CD4-positive, alpha-beta T cell treated with Interleukin-4 for 4 hours (primary cell): ENCODE data around the gene TMEM44.

Experiments used
- DNase-seq: peaks from one replicate; pipeline ENCODE4 v3.0.0-alpha.2; 2020

The TMEM44 gene

DNA sequence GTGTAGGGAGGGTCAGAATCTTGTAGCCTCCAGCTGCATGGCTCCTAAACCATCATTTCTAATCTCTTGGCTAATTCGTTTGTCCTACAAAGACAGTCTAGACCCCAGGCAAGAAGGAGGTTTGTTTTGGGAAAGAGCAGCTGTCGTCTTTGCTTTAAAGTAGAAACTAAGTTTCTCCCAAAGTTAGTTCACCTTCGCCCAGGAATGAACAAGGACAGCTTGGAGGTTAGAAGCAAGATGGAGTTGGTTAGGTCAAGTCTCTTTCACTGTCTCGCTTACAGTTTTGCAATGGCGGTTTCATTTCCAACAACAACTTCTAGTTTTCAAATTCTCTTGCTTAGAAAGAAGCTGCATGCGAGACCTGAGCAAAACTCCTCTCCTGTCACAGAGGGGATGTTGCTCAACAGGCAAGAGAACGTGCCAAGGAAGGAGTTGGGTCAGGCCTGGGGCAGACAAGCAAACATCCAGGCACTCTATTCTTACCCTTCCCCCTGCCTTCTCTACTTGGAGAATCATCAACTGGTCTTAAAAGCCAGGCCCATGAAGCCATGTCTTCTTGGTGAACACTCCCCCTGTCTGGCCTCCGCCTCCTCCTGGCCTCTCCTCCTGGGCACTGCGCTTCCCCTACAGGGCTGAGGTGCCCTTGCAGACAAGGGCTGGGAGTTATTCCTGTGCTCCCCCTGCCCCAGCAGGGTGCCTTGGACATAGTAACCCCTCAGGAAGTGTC is 57.6 kb downstream of the TMEM44 start:
- DNase-seq: no peak

DNA sequence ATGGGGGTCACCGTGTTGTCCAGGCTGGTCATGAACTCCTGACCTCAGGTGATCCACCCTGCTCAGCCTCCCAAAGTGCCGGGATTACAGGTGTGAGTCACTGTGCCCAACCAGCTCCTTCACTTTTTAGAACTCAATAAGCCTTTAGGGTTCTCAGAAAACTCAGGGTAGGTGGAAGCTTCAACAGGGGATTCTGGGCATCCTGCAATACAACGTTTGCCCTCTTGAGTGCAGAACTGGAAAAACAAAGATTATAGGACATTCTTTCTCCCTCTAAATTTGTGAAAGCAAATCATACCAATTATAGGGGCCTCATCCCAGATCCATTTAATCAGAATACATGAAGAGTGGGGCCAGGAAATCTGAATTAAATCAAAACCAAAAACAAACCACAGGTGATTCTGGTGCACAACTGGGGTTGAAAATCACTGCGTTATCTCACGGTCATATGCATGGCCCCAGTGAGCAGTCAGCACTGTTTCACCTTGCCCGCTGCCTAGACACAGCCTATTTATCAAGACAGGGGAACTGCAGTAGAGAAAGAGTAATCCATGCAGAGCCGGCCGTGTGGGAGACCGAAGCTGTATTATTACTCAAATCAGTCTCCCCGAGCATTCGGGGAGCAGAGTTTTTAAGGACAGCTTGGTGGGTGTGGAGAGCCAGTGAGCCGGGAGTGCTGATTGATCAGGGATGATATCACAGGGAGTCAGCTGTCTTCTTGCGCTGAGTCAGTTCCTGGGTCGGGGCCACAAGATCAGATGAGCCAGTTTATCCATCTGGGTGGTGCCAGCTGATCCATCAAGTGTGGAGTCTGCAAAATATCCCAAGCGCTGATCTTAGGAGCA is 58.4 kb downstream of the TMEM44 start:
- no peak for DNase-seq

DNA sequence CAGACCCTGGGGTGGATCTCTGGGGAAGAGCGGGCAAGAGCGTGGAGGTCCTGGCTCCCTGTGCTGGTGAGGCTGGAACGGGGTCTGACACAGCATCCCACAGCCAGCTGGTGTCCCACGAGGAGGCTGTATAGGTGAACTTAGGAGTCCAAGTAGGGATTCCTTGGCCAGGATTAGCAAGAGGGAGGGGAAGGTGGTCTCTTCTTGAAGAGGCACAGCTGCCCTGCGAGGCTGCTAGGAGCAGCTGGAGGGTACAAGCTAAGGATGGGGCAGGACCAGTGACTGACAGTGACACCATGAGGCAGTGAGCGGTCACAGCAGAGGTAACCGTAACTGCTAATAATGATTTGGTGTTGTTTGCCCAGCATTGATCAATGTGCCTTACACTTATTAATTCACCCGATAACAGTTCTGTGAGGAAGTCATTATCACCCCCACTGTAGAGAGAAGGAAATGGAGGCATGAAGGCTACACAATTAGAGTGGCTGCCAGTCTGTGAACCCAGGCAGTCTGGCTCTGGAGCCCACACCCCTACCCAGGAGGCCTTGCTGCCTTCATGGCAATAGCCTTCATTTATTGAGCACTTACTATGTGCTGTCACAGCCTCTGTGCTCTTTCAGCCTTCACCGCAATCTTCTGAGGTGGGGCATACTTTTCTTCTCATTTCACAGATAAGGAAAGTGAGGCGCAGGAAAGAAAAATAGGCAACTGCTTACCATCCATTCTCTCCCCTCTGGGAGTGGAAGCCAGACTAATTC is 59.4 kb downstream of the TMEM44 start:
- DNase-seq: peak; percentile 33

DNA sequence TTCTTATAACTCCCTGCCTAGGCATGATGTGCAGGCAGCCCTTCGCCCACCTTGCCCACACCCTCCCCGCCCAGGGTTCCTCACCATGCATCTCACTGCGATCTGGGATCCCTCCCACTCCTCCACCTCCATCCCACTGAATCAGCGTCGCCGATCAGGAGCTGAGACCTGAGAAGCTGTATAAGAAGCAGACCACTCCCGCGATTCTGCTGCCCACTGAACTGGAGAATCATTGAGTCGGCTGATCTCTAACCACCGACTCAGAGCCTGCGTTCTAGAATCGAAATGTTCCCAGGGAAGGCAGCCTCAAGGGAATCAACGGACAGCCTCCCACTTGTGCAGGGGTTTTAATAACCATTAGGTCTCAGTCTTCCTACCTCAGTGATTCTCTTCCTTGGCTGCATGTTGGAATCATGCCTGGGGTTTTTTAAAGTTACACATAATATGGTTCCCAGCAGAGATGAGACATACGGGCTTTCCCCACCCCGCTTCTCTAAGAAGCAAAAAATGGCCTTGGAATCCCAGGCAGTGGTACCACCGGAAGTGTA is 60.2 kb downstream of the TMEM44 start:
- no peak for DNase-seq

DNA sequence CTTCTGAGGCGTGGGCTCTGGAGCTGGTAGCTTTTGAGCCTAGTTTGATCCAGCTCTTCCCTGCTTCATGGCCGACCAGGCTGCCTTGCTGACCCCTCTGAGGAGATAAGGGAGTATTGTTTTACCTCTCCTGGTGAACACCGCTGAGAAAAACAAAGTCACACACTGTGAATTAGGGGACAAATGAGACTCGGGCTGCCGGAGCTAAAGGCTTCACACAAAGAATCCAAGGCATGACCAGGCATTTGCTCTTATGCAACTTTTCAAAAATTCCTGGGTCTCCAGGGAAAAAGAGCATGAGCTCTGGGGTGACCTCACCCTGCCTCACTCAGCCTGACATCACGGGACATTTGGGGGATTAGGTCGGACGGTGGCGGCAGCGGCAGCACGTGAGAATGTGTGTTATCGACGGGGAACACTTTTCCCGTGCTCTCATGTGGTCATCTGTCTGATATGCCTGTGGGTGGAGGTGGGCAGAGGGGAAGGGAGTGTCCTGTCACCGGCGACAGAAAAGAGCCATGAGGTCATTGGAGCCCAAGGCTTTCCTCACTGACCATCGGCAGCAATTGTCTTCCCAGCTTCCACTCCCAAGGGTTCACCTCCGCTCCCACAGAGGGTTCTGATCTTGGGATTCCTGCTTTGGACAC is 61.0 kb downstream of the TMEM44 start:
- no peak for DNase-seq

DNA sequence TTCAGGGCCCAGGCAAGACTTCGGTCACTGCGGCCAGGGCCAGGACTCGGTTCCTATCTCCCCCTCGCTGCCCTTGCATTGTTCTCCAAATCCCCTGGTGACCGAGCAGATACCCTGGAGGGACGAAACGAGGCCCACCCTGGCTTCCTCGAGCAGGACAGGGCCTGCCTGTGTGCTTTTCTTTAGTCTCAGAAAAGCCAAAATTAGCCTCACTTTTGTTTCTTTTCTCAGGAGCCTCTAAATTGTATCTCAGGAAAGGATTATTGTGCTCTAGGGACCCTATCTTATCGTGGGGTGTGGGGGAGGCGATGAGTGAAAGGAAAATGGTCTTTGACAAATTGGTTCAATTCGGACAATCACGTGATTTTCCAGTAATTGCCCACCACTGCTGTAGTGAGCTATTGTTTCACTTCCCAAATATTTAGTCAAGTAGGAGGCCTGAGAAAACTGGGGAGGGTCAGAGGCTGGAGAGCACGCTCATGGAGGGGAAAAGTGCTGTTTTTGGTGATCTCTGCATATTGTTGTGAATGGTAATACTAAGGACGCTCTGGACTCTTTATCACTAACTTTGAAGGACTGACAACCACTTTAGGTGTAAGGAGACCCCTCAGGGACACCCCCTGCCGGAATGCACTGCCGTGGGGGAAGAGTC is 61.6 kb downstream of the TMEM44 start:
- DNase-seq: no peak

DNA sequence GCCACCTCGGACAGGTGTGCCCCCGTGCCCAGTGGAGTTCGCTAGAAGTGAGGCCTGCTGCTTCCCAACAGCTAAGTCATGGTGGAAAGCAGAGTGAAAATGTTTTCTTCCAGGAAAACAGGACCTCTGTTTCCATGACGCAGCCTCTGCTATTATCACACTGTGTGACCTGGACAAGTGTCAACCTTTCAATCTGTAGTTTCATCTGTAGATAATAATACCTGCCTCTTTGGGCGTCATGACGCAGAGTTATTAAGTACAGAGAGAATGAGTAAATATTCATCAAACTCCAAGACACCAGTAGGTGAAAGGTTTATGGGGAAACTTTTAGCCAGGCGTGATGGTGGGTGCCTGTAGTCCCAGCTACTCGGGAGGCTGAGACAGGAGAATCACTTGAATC is 62.3 kb downstream of the TMEM44 start:
- DNase-seq: no peak

DNA sequence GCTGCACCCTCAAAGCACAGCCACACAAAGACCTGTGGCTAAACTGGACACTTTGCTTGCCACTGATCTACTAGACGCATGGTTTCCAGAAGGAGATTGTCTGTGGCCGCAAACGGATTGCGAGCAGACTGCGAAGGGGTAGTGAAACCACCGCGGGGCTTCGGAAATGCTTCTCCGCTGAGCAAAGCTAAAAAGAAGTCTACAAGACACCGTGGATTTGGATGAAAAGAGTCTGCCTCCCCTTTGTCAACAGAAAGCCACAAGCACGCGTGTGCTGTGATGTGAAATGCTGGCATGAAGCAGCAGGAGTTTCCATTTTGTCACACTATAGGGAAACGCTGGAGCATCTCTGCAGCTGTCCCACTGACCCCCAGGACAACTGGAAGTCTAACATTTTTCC is 63.0 kb downstream of the TMEM44 start:
- DNase-seq: no peak

DNA sequence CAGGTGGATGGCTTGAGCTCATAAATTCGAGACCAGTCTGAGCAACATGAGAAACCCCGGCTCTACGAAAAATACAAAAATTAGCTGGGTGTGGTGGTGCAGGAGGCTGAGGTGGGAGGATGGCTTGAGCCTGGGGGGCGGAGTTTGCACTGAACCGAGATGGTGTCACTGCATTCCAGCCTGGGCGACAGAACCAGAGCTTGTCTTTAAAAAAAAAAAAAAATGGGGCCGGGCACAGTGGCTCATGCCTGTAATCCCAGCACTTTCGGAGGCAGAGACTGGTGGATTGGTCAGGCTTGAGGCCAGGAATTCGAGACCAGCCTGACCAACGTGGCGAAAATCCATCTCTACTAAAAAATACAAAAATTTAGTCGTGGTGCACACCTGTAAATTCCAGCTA is 64.0 kb downstream of the TMEM44 start:
- no peak for DNase-seq

DNA sequence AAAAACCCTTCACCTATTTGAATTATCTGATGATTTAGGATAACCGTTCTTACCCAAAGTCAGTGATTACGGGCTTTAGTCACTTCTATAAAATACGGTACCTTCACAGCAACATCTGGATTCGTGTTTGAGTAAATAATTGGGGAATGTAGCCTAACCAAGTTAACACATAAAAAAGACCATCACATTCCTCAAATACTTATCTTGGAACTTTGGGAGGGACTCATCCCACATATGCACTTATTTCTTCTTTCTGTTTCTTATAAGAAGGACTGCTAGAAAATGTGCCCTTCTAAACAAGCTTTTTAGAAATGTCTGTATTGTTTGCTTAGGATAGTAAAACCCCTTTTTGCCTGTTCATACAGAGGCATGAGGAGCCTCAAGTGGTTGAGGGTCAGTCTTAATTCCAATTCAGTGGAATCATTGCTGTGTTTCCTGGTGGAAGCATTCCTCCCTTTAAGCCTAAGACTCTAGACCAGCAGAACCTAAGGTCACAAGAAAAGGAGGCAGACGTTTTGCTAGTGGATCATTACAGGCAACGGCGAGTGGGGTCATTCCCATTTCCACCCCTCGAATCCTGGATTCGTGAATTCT is 67.5 kb downstream of the TMEM44 start:
- no peak for DNase-seq

DNA sequence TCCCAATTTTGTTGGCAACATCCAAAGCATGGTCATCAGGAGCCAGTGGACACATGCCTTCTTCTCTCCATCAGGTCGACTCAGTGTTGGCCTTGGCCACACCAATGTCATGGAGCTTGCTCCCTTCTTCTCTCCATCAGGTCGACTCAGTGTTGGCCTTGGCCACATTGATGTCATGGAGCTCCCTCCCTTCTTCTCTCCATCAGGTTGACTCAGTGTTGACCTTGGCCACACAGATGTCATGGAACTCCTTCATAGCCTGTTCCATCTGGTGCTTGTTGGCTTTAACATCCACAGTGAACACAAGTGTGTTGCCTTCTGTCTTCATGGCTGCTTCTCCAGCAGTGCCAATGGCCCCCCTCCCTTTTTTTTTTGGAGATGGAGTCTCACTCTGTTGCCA is 70.2 kb downstream of the TMEM44 start:
- DNase-seq: no peak

DNA sequence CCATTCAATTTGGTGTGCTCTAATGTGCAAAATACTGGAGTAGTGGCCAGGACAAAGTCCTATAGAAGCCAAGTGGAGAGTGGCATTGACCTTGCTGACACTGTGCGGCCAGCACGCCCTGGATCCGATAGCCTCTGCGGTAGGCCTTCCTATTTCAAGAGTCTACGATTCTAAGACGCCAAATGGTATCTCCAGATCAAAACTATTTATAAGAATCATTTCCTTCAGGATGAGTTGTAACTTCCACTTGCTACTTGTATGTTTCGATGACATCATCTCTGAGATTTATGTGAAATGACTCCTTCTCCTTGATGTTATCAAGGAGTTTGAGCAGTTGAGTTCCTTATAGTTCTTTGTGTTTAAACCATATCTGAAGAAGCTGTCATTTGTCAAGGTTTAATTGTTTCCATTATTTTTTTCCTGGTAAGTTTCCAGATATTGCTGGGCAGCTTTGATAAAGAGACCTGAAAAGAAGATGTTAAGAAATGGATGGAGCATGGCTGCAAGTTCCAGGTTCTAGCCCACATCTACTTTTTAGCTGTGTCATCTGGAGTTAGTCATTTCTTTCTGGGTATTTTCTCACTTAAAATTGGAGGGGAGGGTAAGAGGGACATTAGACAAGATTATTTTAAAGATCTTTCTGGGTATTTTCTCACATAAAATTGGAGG is 71.8 kb downstream of the TMEM44 start:
- no peak for DNase-seq

DNA sequence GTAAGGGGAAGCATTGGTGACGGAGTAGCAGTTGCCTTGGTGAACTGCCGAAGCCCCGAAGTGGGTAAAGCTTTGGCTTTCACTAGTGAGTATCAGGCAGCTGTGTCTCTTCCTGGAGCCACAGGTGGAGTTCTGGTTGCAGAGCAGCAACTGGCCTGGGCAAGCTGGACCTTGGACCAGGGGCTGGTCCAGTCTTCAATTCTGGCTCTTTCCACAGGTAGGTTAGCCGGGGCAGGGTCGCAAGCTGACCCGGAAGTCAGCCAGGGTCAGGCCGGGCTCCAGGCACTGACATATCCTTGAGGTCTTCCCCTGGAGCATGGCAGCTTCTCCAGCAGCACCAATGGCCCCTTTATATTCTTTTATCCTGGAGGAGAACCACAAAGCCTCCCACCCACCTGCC is 73.2 kb downstream of the TMEM44 start:
- DNase-seq: no peak

DNA sequence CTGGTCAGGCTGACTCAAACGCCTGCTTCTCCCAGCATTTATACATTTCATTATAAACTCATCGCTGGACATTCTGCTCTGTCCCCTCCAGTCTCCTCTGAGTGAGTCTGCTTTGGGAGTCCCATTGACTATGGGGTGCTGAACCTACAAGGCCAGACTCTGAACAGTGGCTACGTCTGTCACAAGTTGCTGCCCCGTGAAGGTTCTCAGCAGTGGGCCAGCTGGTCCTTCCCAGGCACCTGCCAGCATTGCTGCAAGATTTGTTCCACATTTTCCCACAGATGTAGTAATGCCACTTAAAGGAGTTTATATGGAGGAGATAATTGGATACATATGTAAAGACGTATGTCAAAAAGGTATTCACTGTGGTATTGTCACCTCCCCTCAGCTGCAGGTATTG is 73.7 kb downstream of the TMEM44 start:
- no peak for DNase-seq

DNA sequence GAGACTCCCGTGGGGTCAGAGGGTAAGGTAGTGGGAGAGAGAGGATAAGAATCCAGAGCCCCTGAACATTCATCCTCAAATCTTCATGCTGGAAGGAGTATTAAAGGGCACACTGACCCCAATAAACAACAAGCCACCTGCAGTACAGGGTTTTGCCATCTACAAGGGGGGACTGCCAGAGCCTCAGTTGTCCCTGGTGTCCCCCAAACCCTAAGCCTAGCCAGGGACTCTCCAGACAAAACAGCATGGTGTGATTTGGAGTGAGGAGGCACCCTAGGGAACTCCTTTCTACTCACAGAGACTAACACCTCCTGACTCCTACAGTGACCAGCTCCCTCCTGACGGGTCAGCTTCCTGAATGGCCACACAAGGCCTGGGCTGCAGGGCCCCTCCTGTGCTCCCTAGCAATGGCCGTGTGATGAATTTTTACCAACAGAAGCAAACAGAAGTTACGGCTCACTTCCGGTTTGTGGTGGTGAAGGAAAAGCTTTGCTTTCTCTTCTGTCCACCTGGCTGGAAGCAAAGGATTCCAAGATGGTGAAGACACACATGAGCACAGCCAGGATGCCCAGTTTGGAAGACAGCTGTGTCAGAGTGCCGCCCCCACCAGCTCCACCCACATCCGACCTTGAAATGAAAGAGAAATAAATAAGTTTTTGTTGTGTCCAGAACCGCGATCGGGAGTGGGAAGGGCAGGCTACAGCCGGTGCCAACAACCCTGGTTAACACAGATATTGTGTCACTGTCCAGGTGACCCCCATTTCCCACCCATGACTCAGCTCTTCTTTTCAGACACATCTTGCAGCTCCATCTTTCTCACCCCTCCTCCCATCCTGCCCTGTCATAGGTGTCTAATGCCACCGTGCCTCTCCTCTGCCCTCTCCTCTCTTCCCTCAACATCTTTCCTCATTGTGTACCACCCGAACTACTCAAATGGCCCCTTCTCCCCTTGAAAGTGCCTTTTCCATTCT is 76.8 kb downstream of the TMEM44 start:
- peak; percentile 7 for DNase-seq

DNA sequence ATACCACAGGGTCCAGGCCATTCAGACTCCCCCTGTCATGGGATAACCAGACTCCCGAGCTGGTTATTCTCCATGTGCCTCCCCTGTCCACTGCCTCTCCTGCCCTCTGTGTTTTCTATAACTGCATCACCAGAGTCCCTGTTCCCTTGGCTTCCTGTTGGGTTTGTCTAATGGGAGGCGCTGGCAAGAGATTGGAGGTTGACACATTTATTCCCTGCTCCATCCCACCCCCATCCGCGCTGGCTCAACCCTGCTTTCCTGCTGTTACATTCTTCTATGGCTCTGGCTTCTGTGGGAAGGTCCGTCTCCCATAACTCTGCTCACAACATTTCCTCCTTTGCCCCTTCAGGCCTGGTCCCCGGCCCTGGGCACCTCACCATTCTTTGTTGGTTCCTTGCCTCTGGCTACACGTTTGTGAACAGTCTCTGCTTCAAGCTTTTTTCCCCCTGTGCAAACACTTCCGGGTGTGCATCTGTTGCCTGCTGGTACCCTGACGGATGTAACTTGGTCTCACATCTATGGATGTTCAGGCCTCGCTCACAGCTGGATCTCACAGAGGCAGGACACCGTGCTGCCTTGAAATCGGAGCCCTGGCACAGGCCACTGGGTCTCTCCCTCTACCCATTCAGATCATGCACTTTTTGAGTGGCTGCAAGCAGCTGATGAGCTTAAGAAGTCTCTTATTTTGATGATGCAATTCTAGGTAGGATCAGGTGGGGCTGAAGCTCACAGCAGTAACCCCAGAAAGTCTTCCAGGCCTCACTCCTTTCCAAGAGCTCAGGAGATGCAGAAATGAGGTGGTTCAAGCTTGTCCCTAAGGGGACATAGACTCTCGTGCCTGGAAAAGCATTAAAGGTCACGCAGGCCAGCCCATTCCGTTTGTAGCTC is 77.8 kb downstream of the TMEM44 start:
- DNase-seq: no peak

DNA sequence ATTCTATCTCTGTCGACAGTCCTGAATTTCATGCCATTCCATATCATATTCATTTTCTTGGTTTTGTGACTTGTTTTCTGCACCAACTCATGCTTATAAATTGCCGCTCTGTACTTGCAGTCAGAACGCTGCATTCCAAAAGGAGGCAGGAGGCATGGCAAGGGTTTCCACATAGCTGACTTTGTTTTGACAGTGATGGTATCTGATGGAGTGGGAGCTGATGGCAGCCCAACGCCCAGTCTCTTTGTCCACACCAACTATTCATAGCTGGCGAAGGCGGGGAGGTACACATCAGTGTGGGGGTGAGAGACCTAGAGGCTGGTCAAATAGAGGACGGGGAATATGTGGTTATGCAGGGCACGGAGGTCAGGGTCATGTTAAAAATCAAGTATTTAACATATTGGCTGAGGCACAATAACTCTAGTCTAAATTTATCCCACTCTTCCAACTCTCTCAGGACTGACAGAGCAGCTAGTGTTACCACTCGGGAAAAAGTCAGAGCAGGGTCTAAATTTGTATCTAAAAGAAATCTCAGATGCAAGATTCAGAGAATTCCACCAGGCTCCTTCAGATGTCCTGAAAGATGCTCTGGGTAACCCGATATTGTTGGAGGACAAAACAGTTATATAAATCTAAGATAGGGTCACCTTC is 78.6 kb downstream of the TMEM44 start:
- DNase-seq: no peak

DNA sequence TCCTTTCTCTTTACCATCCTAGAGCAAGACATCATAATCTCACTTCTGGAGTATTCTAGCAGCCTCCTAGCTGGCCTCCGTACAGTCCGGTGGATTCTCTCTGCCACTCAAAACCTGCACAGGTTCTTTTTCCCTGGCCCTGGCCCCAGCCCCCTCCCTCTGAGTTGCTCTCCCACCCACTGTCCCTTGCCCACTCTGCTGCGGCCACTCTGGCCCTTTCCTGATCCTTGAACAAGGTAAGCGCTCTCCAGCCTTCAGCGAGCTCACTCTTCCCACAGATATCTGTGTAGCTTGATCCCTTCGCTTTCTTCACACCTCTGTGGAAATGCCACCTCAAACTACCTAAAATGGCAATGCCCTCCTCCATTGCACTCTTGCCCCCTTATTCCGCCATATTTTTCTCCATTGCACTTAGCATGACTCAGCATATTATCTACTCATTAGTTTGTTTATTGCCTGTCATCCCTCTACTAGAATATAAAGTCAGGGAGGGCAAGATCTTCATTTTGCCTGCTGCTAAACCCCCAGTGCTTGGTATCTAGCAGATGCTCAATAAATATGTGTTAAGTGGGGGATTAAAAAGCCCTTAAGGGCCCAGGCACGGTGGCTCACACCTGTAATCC is 80.8 kb downstream of the TMEM44 start:
- no peak for DNase-seq
